ENCODE data around the gene PLS1.

- TF ChIP-seq CTCF (IDR thresholded peaks at IDR 0.05), result no peak
- TF ChIP-seq POLR2AphosphoS5 (IDR thresholded peaks at IDR 0.05), result no peak
- TF ChIP-seq POLR2A (IDR thresholded peaks at IDR 0.05), result no peak
These were observed 113.0 kb downstream of the PLS1 start for GRCh38 chr3:142709207-142709606.
